Islet of Langerhans (tissue), 1 donor: ENCODE data around the gene PITPNM2.
"Not testable (repeated sequence)": the region's sequence is repeated elsewhere in the genome, so short reads cannot be mapped to it uniquely, and the experiment has no call there.

Experiments
- FAIRE-seq: peaks from one replicate; lab custom pipeline; 2011; peaks lifted over from hg19 to GRCh38; lab: Jason Lieb, UNC

The PITPNM2 gene

GRCh38 chr12:123120452-123121166 is 30.3 kb downstream of the PITPNM2 start:
- FAIRE-seq = no peak

GRCh38 chr12:123119808-123120207 is 31.1 kb downstream of the PITPNM2 start:
- no peak for FAIRE-seq

- FAIRE-seq = no peak
Observed at GRCh38 chr12:123118497-123118896, 32.4 kb downstream of the PITPNM2 start.

GRCh38 chr12:123115409-123116121 is 35.3 kb downstream of the PITPNM2 start:
- FAIRE-seq = no peak

DNA sequence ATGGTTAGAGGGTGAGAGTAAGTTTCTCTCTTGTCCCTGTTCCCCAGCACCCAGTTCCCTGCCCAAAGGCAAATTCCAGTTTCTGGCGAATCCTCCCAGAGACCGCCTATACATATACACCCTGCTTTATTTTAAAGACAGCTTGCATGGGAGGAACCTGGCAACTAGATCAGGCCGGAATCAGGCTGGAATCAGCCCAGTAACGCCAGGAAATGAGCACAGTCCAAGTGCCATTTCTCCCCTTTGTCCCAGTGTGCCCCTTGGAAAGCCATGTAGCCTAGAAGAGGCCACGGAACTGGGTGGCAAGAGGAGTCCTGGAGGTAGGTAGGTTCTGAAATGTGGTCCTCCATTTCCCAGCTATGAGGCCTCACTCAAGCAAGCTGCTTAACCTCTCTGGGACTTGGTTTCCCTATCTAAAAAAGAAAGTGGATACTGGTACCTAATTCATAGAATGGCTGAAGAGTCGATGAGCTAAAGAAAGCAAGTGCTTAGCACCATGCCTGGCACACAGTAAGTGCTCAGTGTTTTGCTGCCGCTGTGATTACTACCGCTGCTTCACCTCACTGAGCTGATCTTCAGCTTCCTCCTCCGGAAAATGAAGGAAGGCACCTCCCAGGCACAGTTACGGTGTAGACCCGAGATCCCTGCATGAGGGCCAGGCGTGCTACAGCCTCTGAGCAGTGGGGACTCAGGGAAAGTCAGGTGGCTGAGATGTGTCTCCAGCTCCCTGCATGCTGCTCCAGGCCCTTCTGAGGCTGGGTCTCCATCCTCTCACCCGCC is 36.4 kb downstream of the PITPNM2 start:
- no peak for FAIRE-seq

DNA sequence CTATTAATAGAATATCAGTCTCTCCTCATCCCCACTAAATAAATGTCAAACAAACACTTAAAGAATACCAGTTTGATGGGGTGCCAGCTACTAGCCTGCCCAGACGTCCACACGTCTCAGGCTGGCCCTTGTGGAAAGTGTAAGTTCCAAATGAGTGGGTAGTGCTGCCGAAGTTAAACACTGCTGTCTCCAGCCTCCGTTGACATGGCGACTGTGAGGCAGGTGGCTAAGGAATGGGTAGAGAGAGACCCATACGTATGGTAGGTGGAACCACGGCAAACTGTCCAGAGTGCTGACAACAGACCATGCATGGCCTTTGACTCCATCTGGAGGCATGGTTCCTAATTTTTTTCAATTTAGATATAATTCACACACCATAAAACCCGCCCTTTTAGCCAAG is 37.9 kb downstream of the PITPNM2 start:
- no peak for FAIRE-seq

DNA sequence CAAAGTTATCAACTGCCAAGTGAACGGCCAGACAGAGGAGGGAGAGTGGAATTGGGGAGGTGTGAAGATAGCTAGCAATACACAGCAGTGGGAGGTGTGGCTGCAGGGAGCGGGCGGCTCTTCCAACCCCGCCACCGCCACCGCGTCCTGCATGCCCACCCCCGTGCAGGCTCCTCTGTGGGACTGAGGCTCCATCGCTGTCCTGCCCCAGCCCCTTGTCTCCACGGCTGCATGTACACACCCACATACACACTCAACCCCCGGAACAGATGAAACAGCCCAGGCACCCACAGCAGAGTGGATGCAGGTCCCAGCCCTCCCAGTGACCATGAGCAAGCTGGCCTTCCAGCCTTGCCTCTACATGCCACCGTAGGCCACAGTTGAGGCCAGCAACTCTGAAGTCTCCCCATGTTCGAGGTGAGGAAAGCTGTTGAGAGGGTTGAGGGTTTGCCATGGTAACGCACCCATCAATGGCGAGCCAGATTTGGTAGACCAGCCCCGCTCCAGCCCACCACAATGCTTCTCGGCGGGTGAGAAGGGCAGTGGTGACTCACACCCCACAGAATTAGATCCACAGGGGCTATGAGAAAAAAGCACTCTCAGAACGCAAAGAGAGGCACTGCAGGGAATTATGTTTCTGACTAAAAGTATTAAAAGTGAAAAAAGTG is 39.3 kb downstream of the PITPNM2 start:
- FAIRE-seq = no peak

GRCh38 chr12:123109319-123109772 is 41.5 kb downstream of the PITPNM2 start:
- FAIRE-seq = no peak

DNA sequence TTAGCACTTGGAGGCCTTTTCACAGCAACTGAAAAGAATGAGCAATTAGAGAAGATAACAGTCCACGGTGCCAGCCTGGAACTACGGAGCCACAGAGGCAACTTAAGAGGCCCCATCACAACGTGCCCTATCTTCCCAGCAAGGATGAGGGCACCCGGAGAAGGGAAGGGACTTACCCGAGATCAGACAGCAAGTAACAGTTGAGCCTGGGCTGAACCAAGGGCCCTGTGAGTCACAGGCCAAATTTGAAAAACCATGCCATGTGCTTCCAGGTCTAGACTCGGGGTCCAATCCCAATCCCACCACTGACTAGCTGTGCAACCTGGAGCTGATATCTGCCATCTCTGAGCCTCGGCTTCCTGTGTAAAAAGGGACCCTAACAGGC is 42.2 kb downstream of the PITPNM2 start:
- FAIRE-seq = no peak

- no peak for FAIRE-seq
Observed at GRCh38 chr12:123107926-123108681, 42.8 kb downstream of the PITPNM2 start.

DNA sequence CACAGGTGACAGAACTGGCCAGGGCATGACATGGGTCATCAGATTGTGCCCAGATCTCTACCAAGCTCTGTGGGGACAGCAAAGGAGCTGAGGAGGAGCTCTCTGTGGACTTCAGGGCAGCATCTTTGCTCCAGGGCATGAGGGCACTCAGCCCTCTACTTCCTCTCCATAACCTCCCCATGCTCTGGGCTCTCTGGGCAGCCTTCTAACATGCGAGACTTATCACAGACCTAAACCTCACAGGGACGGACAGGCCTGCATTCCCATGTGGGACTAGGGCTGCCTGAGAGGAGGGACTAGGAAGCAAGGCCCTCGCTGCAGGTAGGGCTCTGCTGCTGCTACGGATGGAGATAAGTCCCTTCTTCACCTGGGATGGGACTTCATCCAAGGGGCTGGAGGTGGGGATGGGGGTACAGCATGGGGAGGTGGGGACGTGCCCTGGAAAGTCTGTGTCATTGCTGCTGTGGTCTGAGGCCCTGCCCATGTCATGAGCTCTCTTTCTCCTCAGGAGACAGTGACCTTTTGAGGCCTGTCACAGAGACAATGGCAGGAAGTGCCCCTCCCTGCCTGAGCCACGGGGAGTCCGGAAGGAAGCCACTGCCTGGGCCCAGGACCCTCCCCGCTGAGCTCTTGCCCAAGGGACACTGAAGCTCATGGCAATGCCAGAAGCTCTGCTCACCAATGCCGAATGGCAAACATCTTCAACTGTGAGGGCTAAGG is 44.1 kb downstream of the PITPNM2 start:
- FAIRE-seq = no peak

- FAIRE-seq = no peak
Observed at GRCh38 chr12:123105211-123105826, 45.6 kb downstream of the PITPNM2 start.

DNA sequence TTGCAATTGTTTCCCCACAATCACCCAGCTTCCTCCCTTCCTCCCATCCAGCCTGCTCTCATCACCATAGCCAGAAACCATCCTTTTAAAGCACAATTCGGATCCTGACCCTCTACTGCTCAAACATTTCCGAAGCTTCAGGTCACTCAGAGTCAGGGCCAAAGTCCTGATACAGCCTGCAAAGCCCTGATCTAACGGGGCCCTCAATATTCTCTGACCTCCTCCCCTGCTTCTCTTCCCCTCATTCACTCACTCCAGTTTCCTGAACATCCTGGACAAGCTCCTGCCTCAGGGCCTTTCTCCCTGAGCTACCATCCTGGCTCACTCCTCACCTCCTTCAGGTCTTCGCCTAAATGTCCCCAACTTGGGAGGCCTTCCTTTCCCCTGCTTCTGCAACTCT is 46.1 kb downstream of the PITPNM2 start:
- FAIRE-seq = no peak

DNA sequence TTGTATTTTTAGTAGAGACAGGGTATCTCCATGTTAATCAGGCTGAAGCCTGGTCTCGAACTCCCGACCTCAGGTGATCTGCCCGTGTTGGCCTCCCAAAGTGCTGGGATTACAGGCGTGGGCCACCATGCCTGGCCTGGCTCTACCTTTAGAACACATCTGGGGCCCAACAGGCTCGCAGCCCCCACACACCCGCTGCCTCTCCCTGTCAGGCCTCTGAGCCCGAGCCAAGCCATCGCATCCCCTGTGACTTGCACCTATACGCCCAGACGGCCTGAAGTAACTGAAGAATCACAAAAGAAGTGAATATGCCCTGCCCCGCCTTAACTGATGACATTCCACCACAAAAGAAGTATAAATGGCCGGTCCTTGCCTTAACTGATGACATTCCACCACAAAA is 46.8 kb downstream of the PITPNM2 start:
- not testable (repeated sequence) for FAIRE-seq

- no peak for FAIRE-seq
Observed at GRCh38 chr12:123102781-123103503, 47.9 kb downstream of the PITPNM2 start.

DNA sequence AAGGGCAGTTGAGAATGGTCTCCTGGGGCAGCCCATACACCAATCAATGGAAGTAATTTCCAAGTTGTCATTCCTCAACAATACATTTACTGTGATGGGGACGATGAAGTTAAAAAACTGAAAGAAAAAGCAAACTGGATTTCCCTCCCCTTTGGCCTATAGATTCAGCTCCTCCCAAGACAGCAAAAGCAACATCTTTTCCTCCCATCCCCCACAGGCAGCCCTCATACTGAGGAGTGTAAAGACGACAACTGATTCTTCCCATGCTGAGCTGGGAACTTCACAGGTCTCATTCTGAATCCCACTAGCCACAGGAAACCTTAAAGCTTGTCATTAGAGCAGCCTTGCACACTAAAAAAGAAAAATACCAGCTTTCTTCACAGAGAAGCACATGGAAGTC is 48.5 kb downstream of the PITPNM2 start:
- no peak for FAIRE-seq

DNA sequence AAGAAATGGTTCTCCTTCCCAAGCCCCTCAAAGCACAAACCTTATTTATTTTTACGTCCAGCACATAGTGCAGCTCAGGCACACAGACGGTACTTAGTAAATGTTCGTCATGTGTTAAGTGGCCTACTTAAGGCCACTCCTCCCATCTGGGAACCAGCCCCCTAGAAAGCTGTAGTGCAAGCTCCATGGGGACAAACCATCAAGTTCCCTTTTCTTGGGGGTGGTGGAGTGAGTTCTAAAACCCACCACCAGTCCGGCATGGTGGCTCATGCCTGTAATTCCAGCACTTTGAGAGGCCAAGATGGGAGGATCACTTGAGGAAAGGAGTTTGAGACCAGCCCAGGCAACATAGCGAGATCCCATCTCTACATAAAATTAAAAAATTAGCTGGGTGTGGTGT is 49.4 kb downstream of the PITPNM2 start:
- no peak for FAIRE-seq
